ENCODE data around the gene SYT12. TPM values are rescaled to one million over a fixed set of nuclear protein-coding genes. Genes with fewer than 3 reads are reported as not detected.

The SYT12 gene
- polyA plus RNA-seq, 1 donor from 2014 or later: 2.3 TPM

- no peak overlapping the region for H2AFZ ChIP-seq (ENCODE audit: low read depth, low read length)
- H3K79me2 ChIP-seq (replicated peaks; ENCODE audit: insufficient read depth, low read length): no peaks in the 10 kb centered on the region
- TF ChIP-seq CTCF (IDR thresholded peaks at IDR 0.05; ENCODE audit: poor library complexity, severe bottlenecking) (no peak), EZH2 (IDR thresholded peaks at IDR 0.05; ENCODE audit: borderline replicate concordance, insufficient read depth, low read length, poor library complexity, severe bottlenecking) (no peak), MXI1 (conservative IDR thresholded peaks at IDR 0.05; ENCODE audit: poor library complexity, severe bottlenecking) (no peak), POLR2AphosphoS5 (IDR thresholded peaks at IDR 0.05) (no peak), REST (IDR thresholded peaks at IDR 0.05; ENCODE audit: borderline replicate concordance) (no peak), RAD21 (conservative IDR thresholded peaks at IDR 0.05) (no peak), SMC3 (conservative IDR thresholded peaks at IDR 0.05; ENCODE audit: poor library complexity) (no peak), TAF1 (IDR thresholded peaks at IDR 0.05; ENCODE audit: low read depth) (no peak), EP300 (conservative IDR thresholded peaks at IDR 0.05; ENCODE audit: poor library complexity, severe bottlenecking) (no peak)
- no peaks in the 10 kb centered on the region for H4K20me1 ChIP-seq (ENCODE audit: insufficient read depth)
- no peak overlapping the region for H3K27ac ChIP-seq (ENCODE audit: low read length)
- no peaks in the 10 kb centered on the region for H3K9me2 ChIP-seq (ENCODE audit: insufficient read depth, low read length)
- H3K4me3 ChIP-seq (ENCODE audit: low read length): no peak overlapping the region
- no peak overlapping the region for H3K9ac ChIP-seq (ENCODE audit: low read length)
- no peaks in the 10 kb centered on the region for H3K9me3 ChIP-seq (ENCODE audit: low read length)
- H3K36me3 ChIP-seq (ENCODE audit: insufficient read depth, low read length): no peaks in the 10 kb centered on the region
- no peaks in the 10 kb centered on the region for H3F3A ChIP-seq (ENCODE audit: insufficient read depth, low read length, poor library complexity, severe bottlenecking)
- no peak overlapping the region for H3K4me2 ChIP-seq (ENCODE audit: low read length)
- no peaks in the 10 kb centered on the region for H3K27me3 ChIP-seq (ENCODE audit: insufficient read depth, low read depth, low read length)
Measured at GRCh38 chr11:66979336-66979980, 43.5 kb upstream of the SYT12 start.

- H3K79me2 ChIP-seq (replicated peaks; ENCODE audit: insufficient read depth, low read length): no peaks in the 10 kb centered on the region
- H4K20me1 ChIP-seq (ENCODE audit: insufficient read depth): no peaks in the 10 kb centered on the region
- no peaks in the 10 kb centered on the region for H3K36me3 ChIP-seq (ENCODE audit: insufficient read depth, low read length)
- H3K27me3 ChIP-seq (ENCODE audit: insufficient read depth, low read depth, low read length): no peaks in the 10 kb centered on the region
- TF ChIP-seq RAD21 (conservative IDR thresholded peaks at IDR 0.05): no peak
- TF ChIP-seq CTCF (IDR thresholded peaks at IDR 0.05; ENCODE audit: poor library complexity, severe bottlenecking): no peak
- TF ChIP-seq EP300 (conservative IDR thresholded peaks at IDR 0.05; ENCODE audit: poor library complexity, severe bottlenecking): no peak
- TF ChIP-seq EZH2 (IDR thresholded peaks at IDR 0.05; ENCODE audit: borderline replicate concordance, insufficient read depth, low read length, poor library complexity, severe bottlenecking): no peak
- TF ChIP-seq SMC3 (conservative IDR thresholded peaks at IDR 0.05; ENCODE audit: poor library complexity): no peak
- TF ChIP-seq POLR2AphosphoS5 (IDR thresholded peaks at IDR 0.05): no peak
- no peak for TF ChIP-seq MXI1 (conservative IDR thresholded peaks at IDR 0.05; ENCODE audit: poor library complexity, severe bottlenecking)
- no peak for TF ChIP-seq REST (IDR thresholded peaks at IDR 0.05; ENCODE audit: borderline replicate concordance)
- TF ChIP-seq TAF1 (IDR thresholded peaks at IDR 0.05; ENCODE audit: low read depth): no peak
- no peaks in the 10 kb centered on the region for H3K9me2 ChIP-seq (ENCODE audit: insufficient read depth, low read length)
- H2AFZ ChIP-seq (ENCODE audit: low read depth, low read length): no peak overlapping the region
- no peak overlapping the region for H3K4me2 ChIP-seq (ENCODE audit: low read length)
- no peak overlapping the region for H3K4me3 ChIP-seq (ENCODE audit: low read length)
- no peaks in the 10 kb centered on the region for H3F3A ChIP-seq (ENCODE audit: insufficient read depth, low read length, poor library complexity, severe bottlenecking)
- no peak overlapping the region for H3K27ac ChIP-seq (ENCODE audit: low read length)
- H3K9ac ChIP-seq (ENCODE audit: low read length): no peak overlapping the region
- no peaks in the 10 kb centered on the region for H3K9me3 ChIP-seq (ENCODE audit: low read length)
Measured at GRCh38 chr11:66981976-66982578, 40.9 kb upstream of the SYT12 start.

Measured in neural cell (in vitro differentiated cells).